GM11168 (cell line): Measurements from ENCODE around the gene NDC80.

Source experiments
- in situ Hi-C: fragments of 300-500 bp; cut with MboI; formaldehyde crosslinking; loops from one replicate; pipeline ENCODE4 v1.12.0; 2022; ENCODE audit warnings: low sequenced_read_pairs; ENCODE audit not compliant: unreplicated experiment

Gene NDC80

GRCh38 chr18:2609604-2610003, 38.2 kb downstream of the NDC80 start:
- in situ Hi-C loops, result no loop called here

GRCh38 chr18:2610549-2610948, 39.2 kb downstream of the NDC80 start:
- in situ Hi-C loops, result no loop called here

- in situ Hi-C loops, result no loop called here
These were observed 41.6 kb downstream of the NDC80 start for GRCh38 chr18:2612996-2613395.

- in situ Hi-C loops, result no loop called here
These were observed 46.1 kb downstream of the NDC80 start for GRCh38 chr18:2617401-2617998.

GRCh38 chr18:2618009-2618408, 46.7 kb downstream of the NDC80 start:
- in situ Hi-C loops, result no loop called here

GRCh38 chr18:2625217-2625616, 53.9 kb downstream of the NDC80 start:
- in situ Hi-C loops, result no loop called here

- in situ Hi-C loops, result no loop called here
These were observed 56.5 kb downstream of the NDC80 start for GRCh38 chr18:2627821-2628276.

- in situ Hi-C loops, result no loop called here
These were observed 57.6 kb downstream of the NDC80 start for GRCh38 chr18:2629003-2629402.

- in situ Hi-C loops, result no loop called here
These were observed 64.2 kb downstream of the NDC80 start for GRCh38 chr18:2635586-2635985.

GRCh38 chr18:2636126-2636631, 64.8 kb downstream of the NDC80 start:
- in situ Hi-C loops, result no loop called here

- in situ Hi-C loops, result no loop called here
These were observed 70.3 kb downstream of the NDC80 start for GRCh38 chr18:2641638-2642037.

GRCh38 chr18:2642771-2643170, 71.4 kb downstream of the NDC80 start:
- in situ Hi-C loops, result no loop called here

- in situ Hi-C loops, result no loop called here
These were observed 73.2 kb downstream of the NDC80 start for GRCh38 chr18:2644535-2644934.

- in situ Hi-C loops, result loop anchor here (25.0 kb wide), 1 partner anchor 1735 kb away; no protein-coding TSS in a partner anchor
These were observed 80.6 kb downstream of the NDC80 start for GRCh38 chr18:2651981-2652380.

GRCh38 chr18:2653467-2653866, 82.1 kb downstream of the NDC80 start:
- in situ Hi-C loops, result loop anchor here (25.0 kb wide), 1 partner anchor 1734 kb away; no protein-coding TSS in a partner anchor

GRCh38 chr18:2654169-2654927, 83.0 kb downstream of the NDC80 start:
- in situ Hi-C loops, result loop anchor here (25.0 kb wide), 1 partner anchor 1733 kb away; no protein-coding TSS in a partner anchor

- in situ Hi-C loops, result loop anchor here (25.0 kb wide), 1 partner anchor 1732 kb away; no protein-coding TSS in a partner anchor
These were observed 83.5 kb downstream of the NDC80 start for GRCh38 chr18:2654928-2655177.

GRCh38 chr18:2655178-2655953, 84.0 kb downstream of the NDC80 start, which contains the start of gene SMCHD1:
Gene SMCHD1 (plus strand): TSS chr18:2655726. CDS start chr18:2656076, 350 bp downstream.
- in situ Hi-C loops, result loop anchor here (25.0 kb wide), 1 partner anchor 1732 kb away; no protein-coding TSS in a partner anchor

- in situ Hi-C loops, result loop anchor here (25.0 kb wide), 1 partner anchor 1731 kb away; no protein-coding TSS in a partner anchor
These were observed 84.5 kb downstream of the NDC80 start for GRCh38 chr18:2655954-2656236.

- in situ Hi-C loops, result loop anchor here (25.0 kb wide), 1 partner anchor 1731 kb away; no protein-coding TSS in a partner anchor
These were observed 85.1 kb downstream of the NDC80 start for GRCh38 chr18:2656237-2656980.
